Effector CD8-positive, alpha-beta T cell (primary cell): ENCODE results near the gene MAFF.

ENCODE experiments used
- DNase-seq: peaks from one replicate; lab custom pipeline; 2025; lab: John Stamatoyannopoulos, UW

MAFF gene

GRCh38 chr22:38248280-38248679 is 46.5 kb downstream of the MAFF start:
- DNase-seq, result no peak

- no peak for DNase-seq
Observed at GRCh38 chr22:38249301-38249700, 47.5 kb downstream of the MAFF start.

GRCh38 chr22:38249803-38250642 is 48.2 kb downstream of the MAFF start:
- DNase-seq, result no peak

- DNase-seq, result no peak
Observed at GRCh38 chr22:38250643-38251340, 49.0 kb downstream of the MAFF start.

GRCh38 chr22:38251341-38251692 is 49.5 kb downstream of the MAFF start:
- no peak for DNase-seq

- DNase-seq, result no peak
Observed at GRCh38 chr22:38255697-38256096, 53.9 kb downstream of the MAFF start.

- DNase-seq, result no peak
Observed at GRCh38 chr22:38257181-38257580, 55.4 kb downstream of the MAFF start.

- no peak for DNase-seq
Observed at GRCh38 chr22:38257650-38258250, 56.0 kb downstream of the MAFF start.

GRCh38 chr22:38258895-38259294 is 57.1 kb downstream of the MAFF start:
- DNase-seq, result no peak

- no peak for DNase-seq
Observed at GRCh38 chr22:38259370-38259769, 57.6 kb downstream of the MAFF start.

- DNase-seq, result no peak
Observed at GRCh38 chr22:38260761-38261681, 59.2 kb downstream of the MAFF start.

- DNase-seq, result no peak
Observed at GRCh38 chr22:38262051-38262795, 60.4 kb downstream of the MAFF start.

GRCh38 chr22:38264322-38264843 is 62.6 kb downstream of the MAFF start:
- DNase-seq, result no peak
